ENCODE results near the gene CTBP2. TPM values are rescaled to one million over a fixed set of nuclear protein-coding genes. Genes with fewer than 3 reads are reported as not detected.

The CTBP2 gene
- total and polyA plus RNA-seq, 11 donors: 10.1 to 45.5 (median 29.1) TPM

GRCh38 chr10:125116652-125117310 lies 43.6 kb downstream of the CTBP2 start:
- H3K36me3 ChIP-seq: no peaks in the 10 kb centered on the region
- intact Hi-C loops (cut with DNase I): no loop called here
- ATAC-seq (peak in 2 of 4 donors; percentile 1 to 10), DNase-seq (no peak)
- peaks cover 21 to 90% (median 70%) of the 10 kb centered on the region in 12 donors for H3K4me1 ChIP-seq
- H3K9me3 ChIP-seq: no peaks in the 10 kb centered on the region
- TF ChIP-seq CTCF (IDR thresholded peaks at IDR 0.05) (no peak), POLR2A (IDR thresholded peaks at IDR 0.05) (no peak)
- H3K27me3 ChIP-seq: no peaks in the 10 kb centered on the region
- H3K27ac ChIP-seq: peak overlapping the region in 3 of 12 donors; percentile 59 to 69 (median 62)
- WGBS, 4 donors: 69 to 83% (median 78%) methylated on average over 14 to 18 of the region's 18 CpGs
- H3K4me3 ChIP-seq: no peak overlapping the region

- DNase-seq (no peak), ATAC-seq (no peak)
- 89 to 95% (median 92%) methylated on average over 13 to 16 of the region's 16 CpGs for WGBS, 4 donors
- TF ChIP-seq CTCF (IDR thresholded peaks at IDR 0.05) (no peak), POLR2A (IDR thresholded peaks at IDR 0.05) (no peak)
- Histone ChIP-seq H3K27ac (peak overlapping the region in 1 of 12 donors; percentile 5), H3K4me3 (no peak overlapping the region), H3K4me1 (peaks cover 19 to 85% (median 65%) of the 10 kb centered on the region in 12 donors), H3K27me3 (no peaks in the 10 kb centered on the region), H3K9me3 (no peaks in the 10 kb centered on the region), H3K36me3 (no peaks in the 10 kb centered on the region)
- intact Hi-C loops (cut with DNase I): no loop called here
Measured at GRCh38 chr10:125116041-125116649, 44.2 kb downstream of the CTBP2 start.

- H3K27ac ChIP-seq: peak overlapping the region in 2 of 12 donors; percentile 29 to 57
- no peak for DNase-seq
- intact Hi-C loops (cut with DNase I): no loop called here
- TF ChIP-seq POLR2A (IDR thresholded peaks at IDR 0.05): no peak
- TF ChIP-seq CTCF (IDR thresholded peaks at IDR 0.05): no peak
- peaks cover 15 to 77% (median 58%) of the 10 kb centered on the region in 12 donors for H3K4me1 ChIP-seq
- H3K9me3 ChIP-seq: no peaks in the 10 kb centered on the region
- H3K27me3 ChIP-seq: no peaks in the 10 kb centered on the region
- 92 to 96% (median 95%) methylated on average over 5 of the region's 5 CpGs for WGBS, 4 donors
- no peak overlapping the region for H3K4me3 ChIP-seq
- ATAC-seq: no peak
- peaks cover 0 to 6% (median under 1%) of the 10 kb centered on the region in 9 donors for H3K36me3 ChIP-seq
Measured at GRCh38 chr10:125115409-125115808, 45.0 kb downstream of the CTBP2 start.

DNA sequence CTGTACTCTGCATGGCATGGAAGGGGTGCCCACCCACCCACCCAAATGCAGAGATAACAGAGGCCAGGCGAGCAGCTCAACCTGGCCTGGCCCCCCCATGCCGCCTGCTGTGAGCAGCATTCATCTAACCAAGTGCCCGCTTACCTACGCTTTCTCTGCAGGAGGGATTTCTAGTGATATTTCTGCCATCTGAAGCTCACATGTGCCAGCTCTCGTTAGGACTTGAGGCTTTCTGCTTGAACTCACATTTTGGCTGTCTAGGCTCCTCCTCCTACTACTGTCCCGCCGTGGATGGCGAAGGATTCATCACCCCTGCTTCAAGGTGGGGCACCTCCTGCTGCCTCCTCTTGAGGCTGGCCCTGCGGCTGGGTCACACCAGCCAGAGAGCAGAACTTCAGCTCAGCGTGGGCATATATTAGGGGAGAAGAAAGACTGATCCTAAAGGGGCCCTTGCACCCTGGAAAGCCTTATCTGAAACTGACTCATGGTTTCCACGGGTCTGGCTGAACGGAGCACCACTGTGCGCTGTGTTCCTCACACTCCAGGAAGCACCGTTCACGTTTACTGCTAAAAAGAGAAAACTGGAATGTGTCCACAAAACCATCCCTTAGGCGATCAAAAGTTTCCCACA lies 45.5 kb downstream of the CTBP2 start:
- peaks cover 15 to 72% (median 53%) of the 10 kb centered on the region in 12 donors for H3K4me1 ChIP-seq
- H3K36me3 ChIP-seq: peaks cover 0 to 10% (median 5%) of the 10 kb centered on the region in 9 donors
- intact Hi-C loops (cut with DNase I): loop anchor here in 1 of 10 donors (5.0 kb wide), 1 partner anchor 43 kb away; no protein-coding TSS in a partner anchor
- peak overlapping the region in 2 of 12 donors; percentile 29 to 57 for H3K27ac ChIP-seq
- DNase-seq (no peak), ATAC-seq (peak in 2 of 4 donors; percentile 16 to 33)
- H3K27me3 ChIP-seq: no peaks in the 10 kb centered on the region
- TF ChIP-seq POLR2A (IDR thresholded peaks at IDR 0.05) (no peak), CTCF (IDR thresholded peaks at IDR 0.05) (no peak)
- WGBS, 4 donors: 69 to 75% (median 71%) methylated on average over 16 of the region's 16 CpGs
- no peaks in the 10 kb centered on the region for H3K9me3 ChIP-seq
- no peak overlapping the region for H3K4me3 ChIP-seq
